Activated CD8-positive, alpha-beta memory T cell treated with anti-CD3 and anti-CD28 coated beads for 4 hours (primary cell): ENCODE results near the gene LDLRAP1.
"Not testable (repeated sequence)": the region's sequence is repeated elsewhere in the genome, so short reads cannot be mapped to it uniquely, and the experiment has no call there.

Experiments used
- DNase-seq, 2 donors: peaks; one replicate each; pipeline ENCODE4 v3.0.0-alpha.2; 2020; ENCODE audit warnings: low read depth in 2 of 2

Gene LDLRAP1

GRCh38 chr1:25543425-25544242, at the start of gene LDLRAP1:
TSS of gene LDLRAP1 (plus strand) at chr1:25543606. CDS start at chr1:25543699, 93 bp downstream.
- DNase-seq: peak; percentile 15 to 25

GRCh38 chr1:25494952-25495351, 48.5 kb upstream of the LDLRAP1 start:
- no peak for DNase-seq

- DNase-seq: no peak
Observed at GRCh38 chr1:25500694-25501093, 42.7 kb upstream of the LDLRAP1 start.

GRCh38 chr1:25501235-25502058, 42.0 kb upstream of the LDLRAP1 start:
- no peak for DNase-seq

GRCh38 chr1:25502957-25503356, 40.4 kb upstream of the LDLRAP1 start:
- DNase-seq: no peak

- peak; percentile 34 to 41 for DNase-seq
Observed at GRCh38 chr1:25503551-25504426, 39.6 kb upstream of the LDLRAP1 start.

- DNase-seq: no peak
Observed at GRCh38 chr1:25504706-25505595, 38.5 kb upstream of the LDLRAP1 start.

GRCh38 chr1:25505656-25506385, 37.6 kb upstream of the LDLRAP1 start:
- no peak for DNase-seq

GRCh38 chr1:25506566-25507463, 36.6 kb upstream of the LDLRAP1 start:
- not testable (repeated sequence) for DNase-seq

GRCh38 chr1:25513666-25514065, 29.7 kb upstream of the LDLRAP1 start:
- no peak for DNase-seq

- DNase-seq: no peak
Observed at GRCh38 chr1:25515033-25515432, 28.4 kb upstream of the LDLRAP1 start.

- no peak for DNase-seq
Observed at GRCh38 chr1:25516686-25517085, 26.7 kb upstream of the LDLRAP1 start.

GRCh38 chr1:25517476-25518394, 25.7 kb upstream of the LDLRAP1 start:
- DNase-seq: no peak

- no peak for DNase-seq
Observed at GRCh38 chr1:25519624-25520023, 23.8 kb upstream of the LDLRAP1 start.

- DNase-seq: peak; percentile 43 to 46
Observed at GRCh38 chr1:25520446-25521061, 22.9 kb upstream of the LDLRAP1 start.

- no peak for DNase-seq
Observed at GRCh38 chr1:25522031-25522655, 21.3 kb upstream of the LDLRAP1 start.

GRCh38 chr1:25523542-25523941, 19.9 kb upstream of the LDLRAP1 start:
- no peak for DNase-seq
